Measurements from ENCODE around the gene LY86. TPM values are rescaled to one million over a fixed set of nuclear protein-coding genes. Genes with fewer than 3 reads are reported as not detected.

Gene LY86
- total and polyA plus RNA-seq, 2 donors (not counting 1 experiment from before 2014, with no cell fraction given), result not detected

GRCh38 chr6:6565488-6565887 is 23.0 kb upstream of the LY86 start:
- no peaks in the 10 kb centered on the region for H3K4me1 ChIP-seq (ENCODE audit: control insufficient read depth, extremely low read depth, insufficient read depth, low read length)
- no peak for DNase-seq (ENCODE audit: low read depth in 2 of 2)
- H3K36me3 ChIP-seq (ENCODE audit: control insufficient read depth, insufficient read depth, low read length), result no peaks in the 10 kb centered on the region
- no peaks in the 10 kb centered on the region for H3K79me2 ChIP-seq (ENCODE audit: control insufficient read depth, insufficient read depth, low read length)
- no peak overlapping the region for H3K27ac ChIP-seq (ENCODE audit: insufficient read depth, low read length)
- no peak overlapping the region for H2AFZ ChIP-seq (ENCODE audit: low read length)
- no peak overlapping the region for H3K4me2 ChIP-seq (ENCODE audit: extremely low read depth, insufficient read depth, low read length)
- no peaks in the 10 kb centered on the region for H3K27me3 ChIP-seq (ENCODE audit: control insufficient read depth, insufficient read depth, low read length)
- H3K4me3 ChIP-seq (replicated peaks in 1 of 4; ENCODE audit: control extremely low read depth in 1 of 4, insufficient read depth in 1 of 4, low read depth in 3 of 4, low read length in 4 of 4), result no peak overlapping the region
- H4K20me1 ChIP-seq (ENCODE audit: control insufficient read depth, extremely low read depth, insufficient read depth, low read length), result no peaks in the 10 kb centered on the region
- TF ChIP-seq EZH2 (IDR thresholded peaks at IDR 0.05; ENCODE audit: low read length, missing control alignments) (no peak), CTCF (conservative IDR thresholded peaks at IDR 0.05 in 1 of 2, IDR thresholded peaks at IDR 0.05 in 1 of 2; ENCODE audit: low read depth in 1 of 2, low read length in 2 of 2) (no peak)
- no peak overlapping the region for H3K9ac ChIP-seq (ENCODE audit: insufficient read depth, low read length)
- H3K9me3 ChIP-seq (ENCODE audit: control insufficient read depth, insufficient read depth, low read depth, low read length), result no peaks in the 10 kb centered on the region

GRCh38 chr6:6566766-6567165 is 21.8 kb upstream of the LY86 start:
- no peaks in the 10 kb centered on the region for H3K27me3 ChIP-seq (ENCODE audit: control insufficient read depth, insufficient read depth, low read length)
- no peak overlapping the region for H3K4me2 ChIP-seq (ENCODE audit: extremely low read depth, insufficient read depth, low read length)
- TF ChIP-seq CTCF (conservative IDR thresholded peaks at IDR 0.05 in 1 of 2, IDR thresholded peaks at IDR 0.05 in 1 of 2; ENCODE audit: low read depth in 1 of 2, low read length in 2 of 2) (no peak), EZH2 (IDR thresholded peaks at IDR 0.05; ENCODE audit: low read length, missing control alignments) (no peak)
- H2AFZ ChIP-seq (ENCODE audit: low read length), result no peak overlapping the region
- H3K36me3 ChIP-seq (ENCODE audit: control insufficient read depth, insufficient read depth, low read length), result no peaks in the 10 kb centered on the region
- DNase-seq (ENCODE audit: low read depth in 2 of 2), result no peak
- H3K4me3 ChIP-seq (replicated peaks in 1 of 4; ENCODE audit: control extremely low read depth in 1 of 4, insufficient read depth in 1 of 4, low read depth in 3 of 4, low read length in 4 of 4), result no peak overlapping the region
- no peaks in the 10 kb centered on the region for H3K79me2 ChIP-seq (ENCODE audit: control insufficient read depth, insufficient read depth, low read length)
- no peaks in the 10 kb centered on the region for H3K9me3 ChIP-seq (ENCODE audit: control insufficient read depth, insufficient read depth, low read depth, low read length)
- H4K20me1 ChIP-seq (ENCODE audit: control insufficient read depth, extremely low read depth, insufficient read depth, low read length), result no peaks in the 10 kb centered on the region
- H3K9ac ChIP-seq (ENCODE audit: insufficient read depth, low read length), result no peak overlapping the region
- no peaks in the 10 kb centered on the region for H3K4me1 ChIP-seq (ENCODE audit: control insufficient read depth, extremely low read depth, insufficient read depth, low read length)
- no peak overlapping the region for H3K27ac ChIP-seq (ENCODE audit: insufficient read depth, low read length)

- H3K36me3 ChIP-seq (ENCODE audit: control insufficient read depth, insufficient read depth, low read length), result no peaks in the 10 kb centered on the region
- no peaks in the 10 kb centered on the region for H3K27me3 ChIP-seq (ENCODE audit: control insufficient read depth, insufficient read depth, low read length)
- no peak overlapping the region for H3K4me2 ChIP-seq (ENCODE audit: extremely low read depth, insufficient read depth, low read length)
- DNase-seq (ENCODE audit: low read depth in 2 of 2), result no peak
- no peaks in the 10 kb centered on the region for H4K20me1 ChIP-seq (ENCODE audit: control insufficient read depth, extremely low read depth, insufficient read depth, low read length)
- H3K9me3 ChIP-seq (ENCODE audit: control insufficient read depth, insufficient read depth, low read depth, low read length), result no peaks in the 10 kb centered on the region
- no peaks in the 10 kb centered on the region for H3K79me2 ChIP-seq (ENCODE audit: control insufficient read depth, insufficient read depth, low read length)
- no peak overlapping the region for H2AFZ ChIP-seq (ENCODE audit: low read length)
- no peak overlapping the region for H3K4me3 ChIP-seq (replicated peaks in 1 of 4; ENCODE audit: control extremely low read depth in 1 of 4, insufficient read depth in 1 of 4, low read depth in 3 of 4, low read length in 4 of 4)
- no peak overlapping the region for H3K27ac ChIP-seq (ENCODE audit: insufficient read depth, low read length)
- no peak for TF ChIP-seq EZH2 (IDR thresholded peaks at IDR 0.05; ENCODE audit: low read length, missing control alignments)
- no peak for TF ChIP-seq CTCF (conservative IDR thresholded peaks at IDR 0.05 in 1 of 2, IDR thresholded peaks at IDR 0.05 in 1 of 2; ENCODE audit: low read depth in 1 of 2, low read length in 2 of 2)
- no peaks in the 10 kb centered on the region for H3K4me1 ChIP-seq (ENCODE audit: control insufficient read depth, extremely low read depth, insufficient read depth, low read length)
- no peak overlapping the region for H3K9ac ChIP-seq (ENCODE audit: insufficient read depth, low read length)
Measured at GRCh38 chr6:6569096-6569810, 19.3 kb upstream of the LY86 start.
